Activated CD4-positive, alpha-beta memory T cell treated with anti-CD3 and anti-CD28 coated beads for 36 hours (primary cell): ENCODE measurements around the gene TTLL1. TPM values are rescaled to one million over a fixed set of nuclear protein-coding genes. Genes with fewer than 3 reads are reported as not detected.

Experiments
- CTCF ChIA-PET: fragments of 350-600 bp; sonication (Branson Sonifier 250); formaldehyde crosslinking; loops from one replicate; lab custom pipeline; 2021; ENCODE audit warnings: antibody characterized with exemption, inconsistent platforms; lab: Charles Lee
- POLR2A ChIA-PET: fragments of 350-600 bp; sonication (Branson Sonifier 250); formaldehyde crosslinking; loops from one replicate; lab custom pipeline; 2021; ENCODE audit warnings: antibody characterized with exemption; lab: Charles Lee
- DNase-seq: peaks from one replicate; pipeline ENCODE4 v3.0.0-alpha.2; 2020
- H3K27ac Mint-ChIP-seq: one replicate; pipeline ENCODE4 v1.8.0; 2021; ENCODE audit warnings: mixed read lengths
- H3K27me3 Mint-ChIP-seq: one replicate; pipeline ENCODE4 v1.8.0; 2021; ENCODE audit warnings: mixed read lengths
- H3K36me3 Mint-ChIP-seq: one replicate; pipeline ENCODE4 v1.8.0; 2021; ENCODE audit warnings: mixed read lengths
- H3K4me1 Mint-ChIP-seq: one replicate; pipeline ENCODE4 v1.8.0; 2021; ENCODE audit warnings: low read depth, mixed read lengths
- H3K4me3 Mint-ChIP-seq: one replicate; pipeline ENCODE4 v1.8.0; 2021; ENCODE audit warnings: mild to moderate bottlenecking, mixed read lengths
- H3K9me3 Mint-ChIP-seq: one replicate; pipeline ENCODE4 v1.8.0; 2021; ENCODE audit warnings: mixed read lengths
- intact Hi-C: fragments of 100-400 bp; cut with micrococcal nuclease; formaldehyde crosslinking; loops from one replicate; pipeline ENCODE4 v1.15.1; 2023
- total RNA-seq, 2 experiments: library from RNA; stranded (reverse); gene quantifications; one replicate each; pipeline ENCODE4 v1.2.3, GENCODE V29; 2021

TTLL1 gene
- total RNA-seq, 2 experiments from 2014 or later: 6.1 to 6.7 TPM

GRCh38 chr22:43007519-43008102 lies 81.6 kb downstream of the TTLL1 start:
- CTCF ChIA-PET: interaction anchor here (1.6 kb wide), 1 partner anchor 26 kb away, joined by 11 read pairs; no protein-coding TSS in a partner anchor

DNA sequence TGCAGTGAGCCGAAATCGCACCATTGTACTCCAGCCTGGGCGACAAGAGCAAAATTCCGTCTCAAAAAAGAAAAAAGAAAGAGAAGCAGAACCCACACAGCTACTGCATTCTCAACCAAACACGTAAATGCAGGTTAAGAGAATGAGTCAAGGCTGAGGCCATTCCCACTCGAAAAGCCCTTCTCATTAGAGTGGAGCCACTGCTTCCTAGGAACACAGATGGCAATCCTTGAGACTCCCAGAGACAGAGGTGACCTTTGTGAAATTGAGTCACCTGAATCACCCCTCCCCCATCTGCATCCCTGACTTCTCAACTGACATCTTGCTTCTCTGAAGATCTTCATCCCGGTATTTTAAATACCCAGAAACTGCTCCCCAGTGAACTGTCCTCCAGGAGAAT lies 82.4 kb downstream of the TTLL1 start:
- Mint-ChIP-seq H3K36me3 (no peaks in the 10 kb centered on the region), H3K4me1 (peaks cover 68% of the 10 kb centered on the region), H3K9me3 (no peaks in the 10 kb centered on the region), H3K27ac (no peak overlapping the region), H3K4me3 (no peak overlapping the region), H3K27me3 (no peaks in the 10 kb centered on the region)
- no peak for DNase-seq
- intact Hi-C loops: no loop called here
- POLR2A ChIA-PET: no interaction called here
- CTCF ChIA-PET: no interaction called here

More at GRCh38 chr22:43007519-43008102, 81.6 kb downstream of the TTLL1 start:
- POLR2A ChIA-PET: interaction anchor here (0.6 kb wide), 1 partner anchor 139 kb away, joined by 3 read pairs; no protein-coding TSS in a partner anchor
- H3K27ac Mint-ChIP-seq: no peak overlapping the region
- intact Hi-C loops: no loop called here
- H3K4me1 Mint-ChIP-seq: peaks cover 60% of the 10 kb centered on the region
- H3K4me3 Mint-ChIP-seq: no peak overlapping the region
- DNase-seq: no peak
- no peaks in the 10 kb centered on the region for H3K36me3 Mint-ChIP-seq
- H3K27me3 Mint-ChIP-seq: no peaks in the 10 kb centered on the region
- H3K9me3 Mint-ChIP-seq: no peaks in the 10 kb centered on the region

DNA sequence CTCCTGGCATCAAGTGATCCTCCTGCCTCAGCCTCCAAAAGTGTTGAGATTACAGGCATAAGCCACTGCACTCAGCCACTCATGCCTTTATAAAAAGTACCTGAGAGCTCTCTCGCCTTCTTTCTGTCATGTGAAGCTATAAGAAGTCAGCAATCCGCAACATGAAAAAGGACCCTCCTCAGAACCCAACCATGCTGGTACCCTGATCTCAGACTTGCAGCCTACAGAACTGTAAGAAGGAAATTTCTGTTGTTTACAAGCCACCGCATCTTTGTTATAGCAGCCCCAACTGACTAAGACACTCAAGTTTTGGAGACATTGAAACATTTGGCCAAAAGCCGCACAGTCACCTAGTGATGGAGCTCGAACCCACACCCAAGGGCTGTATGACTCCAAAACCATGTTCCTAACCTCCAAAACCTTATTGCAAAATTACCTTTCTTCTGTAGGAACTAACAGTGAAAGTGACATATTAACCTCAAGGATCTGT lies 83.1 kb downstream of the TTLL1 start:
- no peak overlapping the region for H3K4me3 Mint-ChIP-seq
- no peaks in the 10 kb centered on the region for H3K9me3 Mint-ChIP-seq
- H3K36me3 Mint-ChIP-seq: no peaks in the 10 kb centered on the region
- H3K27me3 Mint-ChIP-seq: no peaks in the 10 kb centered on the region
- CTCF ChIA-PET: no interaction called here
- DNase-seq: no peak
- POLR2A ChIA-PET: no interaction called here
- intact Hi-C loops: no loop called here
- H3K4me1 Mint-ChIP-seq: peaks cover 71% of the 10 kb centered on the region
- no peak overlapping the region for H3K27ac Mint-ChIP-seq

DNA sequence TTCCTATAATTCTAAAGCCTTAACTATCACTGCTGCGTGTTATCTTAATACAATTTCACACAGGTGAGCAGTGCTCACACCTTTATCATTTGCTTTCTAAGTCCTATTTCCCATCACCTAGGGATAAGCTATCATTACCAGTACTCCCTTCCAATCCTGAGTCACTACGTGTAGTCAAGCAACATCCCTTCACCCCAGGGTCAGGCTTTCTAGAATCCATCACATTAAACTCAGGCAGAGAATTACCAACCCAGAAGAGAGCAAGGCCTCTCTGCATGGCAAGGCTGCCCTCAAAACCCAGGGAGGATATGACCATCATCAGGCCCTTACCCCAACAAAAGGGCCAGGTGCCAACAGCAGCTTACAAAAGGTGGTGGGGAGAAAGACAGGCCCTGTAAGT lies 84.1 kb downstream of the TTLL1 start:
- Mint-ChIP-seq H3K27me3 (no peaks in the 10 kb centered on the region), H3K4me1 (peaks cover 81% of the 10 kb centered on the region), H3K27ac (no peak overlapping the region), H3K9me3 (no peaks in the 10 kb centered on the region), H3K4me3 (no peak overlapping the region), H3K36me3 (no peaks in the 10 kb centered on the region)
- POLR2A ChIA-PET: interaction anchor here (0.9 kb wide), 1 partner anchor 10 kb away, joined by 3 read pairs; no protein-coding TSS in a partner anchor
- CTCF ChIA-PET: interaction anchor here (0.8 to 1.9 kb wide), 2 partner anchors 9 to 29 kb away, joined by 3 to 8 read pairs; no protein-coding TSS in a partner anchor
- intact Hi-C loops: no loop called here
- no peak for DNase-seq

GRCh38 chr22:43004362-43005035 lies 84.7 kb downstream of the TTLL1 start:
- Mint-ChIP-seq H3K4me1 (peaks cover 85% of the 10 kb centered on the region), H3K9me3 (no peaks in the 10 kb centered on the region), H3K27me3 (no peaks in the 10 kb centered on the region), H3K27ac (no peak overlapping the region), H3K36me3 (no peaks in the 10 kb centered on the region), H3K4me3 (no peak overlapping the region)
- intact Hi-C loops: loop anchor here (5.0 kb wide), 1 partner anchor 72 kb away; no protein-coding TSS in a partner anchor
- CTCF ChIA-PET: interaction anchor here (0.7 to 1.9 kb wide), 3 partner anchors 9 to 150 kb away, joined by 3 to 8 read pairs (median 6); no protein-coding TSS in a partner anchor
- DNase-seq: no peak
- POLR2A ChIA-PET: interaction anchor here (0.9 kb wide), 1 partner anchor 11 kb away, joined by 3 read pairs; no protein-coding TSS in a partner anchor

DNA sequence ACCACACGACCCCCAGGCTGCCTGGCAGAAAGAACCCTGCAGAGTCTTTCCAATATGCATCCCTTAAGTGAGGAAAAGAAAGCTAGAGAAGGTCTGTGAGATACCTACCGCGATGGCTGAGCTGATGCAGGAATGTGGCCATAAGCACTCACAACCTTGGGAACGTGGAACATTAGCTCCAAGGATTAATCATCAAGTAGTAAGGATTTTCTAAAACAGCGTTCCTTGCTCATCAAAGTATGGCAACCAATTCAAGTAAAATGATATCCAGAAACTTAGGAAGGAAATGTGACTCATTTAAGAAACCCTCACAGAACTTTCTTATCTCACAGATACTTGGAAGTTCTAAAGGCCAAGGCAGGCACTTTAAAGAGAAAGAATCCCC lies 87.0 kb downstream of the TTLL1 start:
- ChIA-PET POLR2A (interaction anchor here (1.5 to 3.0 kb wide), 2 partner anchors 11 to 13 kb away, joined by 5 to 12 read pairs; no protein-coding TSS in a partner anchor), CTCF (interaction anchor here (1.0 to 2.6 kb wide), 3 partner anchors 12 to 37 kb away, joined by 3 to 8 read pairs (median 3); partner anchors contain the start of gene PACSIN2)
- intact Hi-C loops: loop anchor here (5.0 kb wide), 1 partner anchor 70 kb away; no protein-coding TSS in a partner anchor
- DNase-seq: no peak
- Mint-ChIP-seq H3K4me3 (no peak overlapping the region), H3K36me3 (no peaks in the 10 kb centered on the region), H3K4me1 (peaks cover 93% of the 10 kb centered on the region), H3K27ac (no peak overlapping the region), H3K9me3 (no peaks in the 10 kb centered on the region), H3K27me3 (no peaks in the 10 kb centered on the region)

DNA sequence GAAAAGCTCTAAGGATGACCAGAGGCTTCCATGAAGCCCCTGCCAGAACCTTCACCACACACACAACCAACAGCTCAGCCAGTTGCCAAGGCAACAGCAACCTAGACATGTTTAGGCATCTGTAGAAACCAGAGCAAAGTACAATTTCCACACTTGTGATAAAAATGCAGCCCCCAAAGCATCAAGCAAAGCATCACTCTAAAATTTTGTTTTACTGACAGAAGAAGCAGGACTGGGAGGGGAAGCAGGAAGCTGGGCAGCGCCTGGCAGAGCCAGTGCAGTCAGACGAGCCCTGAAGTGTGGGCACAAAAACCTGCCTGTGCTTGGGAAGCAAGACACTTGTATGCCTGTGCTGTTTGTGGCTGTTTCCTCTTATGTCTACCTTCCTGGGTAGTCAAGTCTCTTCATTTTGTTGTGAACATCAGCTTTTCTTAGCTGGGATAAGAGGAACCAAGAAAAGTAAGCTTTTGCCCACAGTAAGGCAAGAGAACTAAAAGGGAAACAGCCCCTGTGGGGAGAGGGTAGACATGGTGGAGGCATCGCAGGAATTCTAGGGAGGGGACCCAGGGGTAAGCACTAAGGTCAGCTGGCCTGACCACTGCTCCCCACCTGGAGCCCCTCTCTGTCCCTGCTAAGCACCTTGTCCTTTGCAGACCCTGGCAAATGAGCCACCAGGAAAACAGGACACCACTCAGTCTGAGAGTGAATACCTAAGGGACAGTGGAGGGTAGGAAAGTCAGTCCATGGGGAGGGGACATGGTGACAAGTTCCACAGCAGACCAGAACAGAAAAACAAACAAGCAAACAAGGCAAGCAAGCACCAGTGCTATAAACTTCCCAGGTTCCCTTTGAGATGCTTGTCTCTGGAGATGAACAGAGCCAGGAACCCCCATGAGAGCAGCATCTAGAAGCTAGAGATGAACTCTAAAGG lies 87.7 kb downstream of the TTLL1 start:
- no peaks in the 10 kb centered on the region for H3K9me3 Mint-ChIP-seq
- no peak overlapping the region for H3K27ac Mint-ChIP-seq
- DNase-seq: peak; percentile 25
- ChIA-PET POLR2A (interaction anchor here (1.5 to 3.0 kb wide), 2 partner anchors 12 to 14 kb away, joined by 5 to 12 read pairs; no protein-coding TSS in a partner anchor), CTCF (interaction anchor here (1.1 to 2.6 kb wide), 4 partner anchors 13 to 107 kb away, joined by 3 to 8 read pairs (median 4); partner anchors contain the start of gene PACSIN2)
- H3K4me1 Mint-ChIP-seq: peaks cover 86% of the 10 kb centered on the region
- H3K36me3 Mint-ChIP-seq: no peaks in the 10 kb centered on the region
- intact Hi-C loops: loop anchor here (5.0 kb wide), 1 partner anchor 69 kb away; no protein-coding TSS in a partner anchor
- no peaks in the 10 kb centered on the region for H3K27me3 Mint-ChIP-seq
- H3K4me3 Mint-ChIP-seq: no peak overlapping the region

- no peaks in the 10 kb centered on the region for H3K9me3 Mint-ChIP-seq
- DNase-seq: peak; percentile 83
- H3K27me3 Mint-ChIP-seq: no peaks in the 10 kb centered on the region
- POLR2A ChIA-PET: interaction anchor here (0.9 to 3.0 kb wide), 2 partner anchors 10 to 13 kb away, joined by 3 to 12 read pairs; no protein-coding TSS in a partner anchor
- no peak overlapping the region for H3K4me3 Mint-ChIP-seq
- H3K36me3 Mint-ChIP-seq: no peaks in the 10 kb centered on the region
- peak overlapping the region; percentile 14 for H3K27ac Mint-ChIP-seq
- CTCF ChIA-PET: interaction anchor here (0.7 to 2.6 kb wide), 7 partner anchors 14 to 106 kb away, joined by 3 to 8 read pairs (median 4); partner anchors contain the start of gene PACSIN2
- intact Hi-C loops: loop anchor here (1.0 to 5.0 kb wide), 2 partner anchors 35 to 68 kb away; no protein-coding TSS in a partner anchor
- H3K4me1 Mint-ChIP-seq: peaks cover 78% of the 10 kb centered on the region
Measured at GRCh38 chr22:43000441-43001175, 88.6 kb downstream of the TTLL1 start.

GRCh38 chr22:42997582-42998090 lies 91.6 kb downstream of the TTLL1 start:
- Mint-ChIP-seq H3K4me3 (no peak overlapping the region), H3K27ac (no peak overlapping the region), H3K9me3 (no peaks in the 10 kb centered on the region), H3K27me3 (no peaks in the 10 kb centered on the region), H3K4me1 (peaks cover 59% of the 10 kb centered on the region), H3K36me3 (peaks cover 7% of the 10 kb centered on the region)
- ChIA-PET POLR2A (no interaction called here), CTCF (no interaction called here)
- DNase-seq: no peak
- intact Hi-C loops: no loop called here

- ChIA-PET CTCF (no interaction called here), POLR2A (no interaction called here)
- intact Hi-C loops: no loop called here
- Mint-ChIP-seq H3K9me3 (no peaks in the 10 kb centered on the region), H3K4me1 (peaks cover 51% of the 10 kb centered on the region), H3K36me3 (peaks cover 7% of the 10 kb centered on the region), H3K27ac (no peak overlapping the region), H3K4me3 (no peak overlapping the region), H3K27me3 (no peaks in the 10 kb centered on the region)
- DNase-seq: no peak
Measured at GRCh38 chr22:42996646-42997365, 92.4 kb downstream of the TTLL1 start.
